K562 (cell line): ENCODE measurements around the gene DAPK2.

ENCODE experiments used
- HNRNPK ChIP-seq: fragments of 200-400 bp; formaldehyde crosslinking; IDR thresholded peaks from one replicate; pipeline ENCODE4 v1.6.1; 2018; ENCODE audit warnings: mild to moderate bottlenecking, low read depth, low read length; ENCODE audit not compliant: poor library complexity, severe bottlenecking
- TF ChIP-seq, protein P1 (sequence below): sonication (generic); formaldehyde crosslinking; IDR thresholded peaks from 2 replicates; pipeline ENCODE4 v1.8.1; 2023; ENCODE audit warnings: mild to moderate bottlenecking, missing genetic modification reagents

DNA sequence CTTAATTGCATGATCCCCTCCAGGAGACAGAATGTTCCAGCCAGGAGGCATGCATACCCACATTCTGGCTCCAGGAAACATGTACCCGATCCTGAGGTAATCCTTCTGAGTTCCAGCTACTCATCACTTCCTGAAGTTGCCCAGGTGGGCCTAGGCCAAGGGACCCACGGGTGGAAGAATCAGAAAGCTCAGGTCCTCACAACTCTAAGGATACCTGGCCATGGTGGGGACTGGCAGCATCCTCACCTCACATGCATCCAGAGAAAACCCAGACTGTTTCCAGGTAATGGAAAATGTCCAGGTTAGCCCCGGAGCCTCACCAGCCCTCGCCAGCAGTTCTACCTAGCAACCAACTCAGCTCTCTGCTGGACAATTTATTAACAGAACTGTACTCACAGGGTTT, 78.2 kb downstream of the DAPK2 start:
- TF ChIP-seq, protein P1, sequence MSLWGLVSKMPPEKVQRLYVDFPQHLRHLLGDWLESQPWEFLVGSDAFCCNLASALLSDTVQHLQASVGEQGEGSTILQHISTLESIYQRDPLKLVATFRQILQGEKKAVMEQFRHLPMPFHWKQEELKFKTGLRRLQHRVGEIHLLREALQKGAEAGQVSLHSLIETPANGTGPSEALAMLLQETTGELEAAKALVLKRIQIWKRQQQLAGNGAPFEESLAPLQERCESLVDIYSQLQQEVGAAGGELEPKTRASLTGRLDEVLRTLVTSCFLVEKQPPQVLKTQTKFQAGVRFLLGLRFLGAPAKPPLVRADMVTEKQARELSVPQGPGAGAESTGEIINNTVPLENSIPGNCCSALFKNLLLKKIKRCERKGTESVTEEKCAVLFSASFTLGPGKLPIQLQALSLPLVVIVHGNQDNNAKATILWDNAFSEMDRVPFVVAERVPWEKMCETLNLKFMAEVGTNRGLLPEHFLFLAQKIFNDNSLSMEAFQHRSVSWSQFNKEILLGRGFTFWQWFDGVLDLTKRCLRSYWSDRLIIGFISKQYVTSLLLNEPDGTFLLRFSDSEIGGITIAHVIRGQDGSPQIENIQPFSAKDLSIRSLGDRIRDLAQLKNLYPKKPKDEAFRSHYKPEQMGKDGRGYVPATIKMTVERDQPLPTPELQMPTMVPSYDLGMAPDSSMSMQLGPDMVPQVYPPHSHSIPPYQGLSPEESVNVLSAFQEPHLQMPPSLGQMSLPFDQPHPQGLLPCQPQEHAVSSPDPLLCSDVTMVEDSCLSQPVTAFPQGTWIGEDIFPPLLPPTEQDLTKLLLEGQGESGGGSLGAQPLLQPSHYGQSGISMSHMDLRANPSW (CRISPR knock-in tag) = no peak
- TF ChIP-seq HNRNPK = no peak
